ENCODE measurements around the gene PHACTR2. TPM values are rescaled to one million over a fixed set of nuclear protein-coding genes. Genes with fewer than 3 reads are reported as not detected.
"Not testable (repeated sequence)": the region's sequence is repeated elsewhere in the genome, so short reads cannot be mapped to it uniquely, and the experiment has no call there.

The PHACTR2 gene
- total RNA-seq, 4 donors from 2014 or later: 76.2 to 110 (median 98.2) TPM

DNA sequence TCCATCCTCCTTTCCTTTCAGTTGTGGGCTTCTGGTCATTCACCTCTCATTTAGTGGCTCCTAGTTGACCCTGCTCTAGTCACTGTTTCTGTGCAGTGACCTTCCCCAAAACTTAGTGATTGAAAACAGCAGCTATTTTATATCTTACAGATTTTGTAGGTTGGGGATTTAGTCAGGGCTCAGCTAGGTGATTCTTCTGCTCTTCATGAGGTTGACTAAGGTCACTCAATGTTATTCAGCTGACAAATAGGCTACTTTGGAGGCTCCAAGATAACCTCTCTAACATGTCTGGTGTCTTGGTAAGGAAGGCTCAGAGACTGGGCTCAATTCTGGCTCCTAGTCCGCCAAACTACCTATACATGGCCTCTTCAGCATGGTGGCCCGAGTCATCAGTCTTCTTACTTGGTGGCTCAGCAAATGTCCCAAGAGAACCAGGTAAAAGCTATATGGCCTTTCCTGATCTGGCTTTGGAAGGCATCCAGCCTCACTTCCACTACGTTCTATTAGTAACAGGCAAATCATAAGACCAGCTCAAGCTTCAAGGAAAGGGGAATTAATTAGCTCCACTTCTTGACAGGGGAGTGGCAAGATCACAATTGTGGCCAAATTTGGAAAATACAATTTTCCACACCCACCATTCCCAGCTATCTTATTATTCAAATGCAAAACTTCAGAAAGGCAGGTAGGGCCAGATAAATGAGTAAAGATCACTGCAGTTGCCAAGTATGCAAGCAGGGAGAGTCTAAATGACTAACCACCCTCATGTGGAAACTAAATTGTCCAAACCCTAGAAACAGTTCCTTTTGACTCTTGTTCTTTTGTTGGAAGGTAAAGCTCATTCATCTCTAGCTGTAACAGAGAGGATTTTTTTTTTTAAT, 114.9 kb downstream of the PHACTR2 start:
- TF ChIP-seq POLR2A (IDR thresholded peaks at IDR 0.05) (no peak), EP300 (IDR thresholded peaks at IDR 0.05) (no peak)
- TF ChIP-seq, protein P1, sequence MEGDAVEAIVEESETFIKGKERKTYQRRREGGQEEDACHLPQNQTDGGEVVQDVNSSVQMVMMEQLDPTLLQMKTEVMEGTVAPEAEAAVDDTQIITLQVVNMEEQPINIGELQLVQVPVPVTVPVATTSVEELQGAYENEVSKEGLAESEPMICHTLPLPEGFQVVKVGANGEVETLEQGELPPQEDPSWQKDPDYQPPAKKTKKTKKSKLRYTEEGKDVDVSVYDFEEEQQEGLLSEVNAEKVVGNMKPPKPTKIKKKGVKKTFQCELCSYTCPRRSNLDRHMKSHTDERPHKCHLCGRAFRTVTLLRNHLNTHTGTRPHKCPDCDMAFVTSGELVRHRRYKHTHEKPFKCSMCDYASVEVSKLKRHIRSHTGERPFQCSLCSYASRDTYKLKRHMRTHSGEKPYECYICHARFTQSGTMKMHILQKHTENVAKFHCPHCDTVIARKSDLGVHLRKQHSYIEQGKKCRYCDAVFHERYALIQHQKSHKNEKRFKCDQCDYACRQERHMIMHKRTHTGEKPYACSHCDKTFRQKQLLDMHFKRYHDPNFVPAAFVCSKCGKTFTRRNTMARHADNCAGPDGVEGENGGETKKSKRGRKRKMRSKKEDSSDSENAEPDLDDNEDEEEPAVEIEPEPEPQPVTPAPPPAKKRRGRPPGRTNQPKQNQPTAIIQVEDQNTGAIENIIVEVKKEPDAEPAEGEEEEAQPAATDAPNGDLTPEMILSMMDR (IDR thresholded peaks at IDR 0.05): no peak
- no peaks in the 10 kb centered on the region for H3K27me3 ChIP-seq
- no peaks in the 10 kb centered on the region for H3K4me1 ChIP-seq
- H3K27ac ChIP-seq: no peak overlapping the region
- no peak for DNase-seq (ENCODE audit: low spot score in 2 of 2)
- H3K9me3 ChIP-seq: peaks cover 0 to 11% (median 0%) of the 10 kb centered on the region in 4 donors
- peaks cover 0 to 73% (median 0%) of the 10 kb centered on the region in 3 donors for H3K36me3 ChIP-seq
- WGBS, 2 donors: 80 to 97% methylated on average over 3 of the region's 3 CpGs
- H3K4me3 ChIP-seq: no peak overlapping the region

DNA sequence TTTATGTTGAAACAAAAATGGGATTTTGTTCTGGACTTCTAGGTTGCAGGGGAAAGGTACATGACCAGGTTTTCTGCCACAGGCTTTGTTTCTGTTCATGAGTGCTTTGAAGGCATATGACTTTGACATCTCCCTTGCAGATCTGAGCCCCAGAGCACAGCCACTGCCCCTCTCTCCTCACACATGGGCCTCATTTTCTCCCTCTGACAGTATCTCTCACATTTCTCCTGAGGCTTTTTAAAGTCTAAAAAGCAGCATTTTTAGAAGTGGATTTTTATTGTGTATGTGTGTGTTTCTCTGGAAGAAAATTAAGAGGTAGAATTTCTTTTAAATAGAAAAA, 115.5 kb downstream of the PHACTR2 start:
- no peak for DNase-seq (ENCODE audit: low spot score in 2 of 2)
- no peak overlapping the region for H3K4me3 ChIP-seq
- H3K36me3 ChIP-seq: peaks cover 0 to 80% (median 0%) of the 10 kb centered on the region in 3 donors
- H3K27ac ChIP-seq: no peak overlapping the region
- no peaks in the 10 kb centered on the region for H3K4me1 ChIP-seq
- peaks cover 0 to 13% (median 0%) of the 10 kb centered on the region in 4 donors for H3K9me3 ChIP-seq
- TF ChIP-seq, protein P1 (IDR thresholded peaks at IDR 0.05): no peak
- no peaks in the 10 kb centered on the region for H3K27me3 ChIP-seq

DNA sequence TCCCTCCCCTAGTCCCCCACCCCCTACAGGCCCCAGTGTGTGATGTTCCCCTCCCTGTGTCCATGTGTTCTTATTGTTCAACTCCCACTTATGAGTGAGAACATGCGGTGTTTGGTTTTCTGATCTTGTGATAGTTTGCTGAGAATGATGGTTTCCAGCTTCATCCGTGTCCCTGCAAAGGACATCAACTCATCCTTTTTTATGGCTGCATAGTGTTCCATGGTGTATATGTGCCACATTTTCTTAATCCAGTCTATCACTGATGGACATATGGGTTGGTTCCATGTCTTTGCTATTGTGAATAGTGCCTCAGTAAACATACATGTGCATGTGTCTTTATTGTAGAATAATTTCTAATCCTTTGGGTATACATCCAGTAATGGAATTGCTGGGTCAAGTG, 118.8 kb downstream of the PHACTR2 start:
- not testable (repeated sequence) for H3K4me3 ChIP-seq; H3K4me1 ChIP-seq; H3K27me3 ChIP-seq; H3K27ac ChIP-seq; DNase-seq (ENCODE audit: low spot score in 2 of 2)
- Histone ChIP-seq H3K9me3 (peaks cover 0 to 34% (median 5%) of the 10 kb centered on the region in 4 donors), H3K36me3 (peaks cover 0 to 70% (median 0%) of the 10 kb centered on the region in 3 donors)
- WGBS, 2 donors: 100% methylated on average over 2 of the region's 2 CpGs

DNA sequence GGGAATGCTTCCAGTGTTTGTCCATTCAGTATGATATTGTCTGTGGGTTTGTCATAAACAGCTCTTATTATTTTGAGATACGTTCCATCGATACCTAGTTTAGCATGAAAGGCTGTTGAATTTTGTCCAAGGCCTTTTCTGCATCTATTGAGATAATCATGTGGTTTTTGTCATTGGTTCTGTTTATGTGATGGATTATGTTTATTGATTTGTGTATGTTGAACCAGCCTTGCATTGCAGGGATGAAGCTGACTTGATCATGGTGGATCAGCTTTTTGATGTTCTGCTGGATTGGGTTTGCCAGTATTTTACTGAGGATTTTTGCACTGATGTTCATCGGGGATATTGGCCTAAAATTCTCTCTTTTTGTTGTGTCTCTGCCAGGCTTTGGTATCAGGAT, 120.7 kb downstream of the PHACTR2 start:
- Histone ChIP-seq H3K36me3 (peaks cover 0 to 62% (median 0%) of the 10 kb centered on the region in 3 donors), H3K9me3 (peaks cover 0 to 23% (median 5%) of the 10 kb centered on the region in 4 donors)
- not testable (repeated sequence) for H3K27ac ChIP-seq; DNase-seq (ENCODE audit: low spot score in 2 of 2); H3K27me3 ChIP-seq; H3K4me1 ChIP-seq; H3K4me3 ChIP-seq
- WGBS, 2 donors: 95 to 100% methylated on average over 3 of the region's 3 CpGs

DNA sequence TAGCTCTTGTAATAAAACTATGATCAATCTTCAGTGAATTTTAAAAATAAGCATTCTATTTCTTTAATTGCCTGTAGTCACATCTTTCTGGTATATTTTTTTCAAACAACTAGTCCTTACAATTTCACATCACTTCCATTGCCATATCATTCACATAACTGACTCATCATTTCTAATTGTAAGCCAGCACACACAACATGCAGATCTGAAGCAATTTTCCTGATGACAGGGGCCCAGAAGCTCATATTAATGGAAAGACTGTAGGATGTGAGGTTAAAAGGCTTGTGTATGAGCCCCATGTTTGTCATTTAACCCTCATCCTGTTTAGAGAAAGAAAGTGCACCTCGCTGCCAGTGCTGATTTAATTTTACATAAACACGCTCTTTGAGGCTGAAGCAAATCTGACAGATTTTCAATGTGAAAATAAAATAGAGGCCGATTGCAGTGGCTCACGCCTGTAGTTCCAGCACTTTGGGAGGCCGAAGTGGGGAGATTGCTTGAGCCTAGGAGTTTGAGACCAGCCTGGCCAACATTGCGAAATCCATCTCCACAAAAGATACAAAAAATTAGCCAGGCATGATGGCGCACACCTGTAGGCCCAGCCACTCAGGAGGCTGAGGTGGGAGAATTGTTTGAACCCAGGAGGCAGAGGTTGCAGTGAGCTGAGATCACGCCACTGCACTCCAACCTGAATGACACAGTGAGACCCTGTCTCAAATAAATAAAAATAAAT, 125.2 kb downstream of the PHACTR2 start:
- H3K9me3 ChIP-seq: peaks cover 0 to 23% (median 5%) of the 10 kb centered on the region in 4 donors
- no peaks in the 10 kb centered on the region for H3K27me3 ChIP-seq
- TF ChIP-seq, protein P1 (IDR thresholded peaks at IDR 0.05): no peak
- TF ChIP-seq EP300 (IDR thresholded peaks at IDR 0.05) (no peak), POLR2A (IDR thresholded peaks at IDR 0.05) (no peak)
- H3K4me3 ChIP-seq: no peak overlapping the region
- peaks cover 0 to 7% (median 0%) of the 10 kb centered on the region in 4 donors for H3K4me1 ChIP-seq
- no peak overlapping the region for H3K27ac ChIP-seq
- WGBS, 2 donors: 96% methylated on average over 8 of the region's 8 CpGs
- H3K36me3 ChIP-seq: peaks cover 0 to 45% (median 0%) of the 10 kb centered on the region in 3 donors
- DNase-seq (ENCODE audit: low spot score in 2 of 2): no peak

Measured in tibial nerve (tissue), 4 donors.